Testis (tissue), 2 donors: Measurements from ENCODE around the gene COL4A1.

Experiments
- CTCF ChIP-seq, 3 experiments: fragments of 450-650 bp in 2 of 3; fragments of 200-600 bp in 1 of 3; sonication (generic) in 1 of 3; IDR thresholded peaks; one replicate each; pipeline ENCODE4 v1.5.1; 2016 to 2019; ENCODE audit warnings: antibody characterized with exemption in 3 of 3, mild to moderate bottlenecking in 2 of 3, moderate library complexity in 1 of 3
- POLR2A ChIP-seq: fragments of 450-650 bp; IDR thresholded peaks from one replicate; pipeline ENCODE4 v1.6.1; 2017; ENCODE audit warnings: antibody characterized with exemption, mild to moderate bottlenecking, moderate library complexity

- TF ChIP-seq CTCF (IDR thresholded peaks at IDR 0.05): no peak
- no peak for TF ChIP-seq POLR2A
Observed at GRCh38 chr13:110294622-110295021, 12.3 kb downstream of the COL4A1 start.
